IPS-15b (cell line): ENCODE data around the gene MAP4K5.

Experiments used
- H3K27me3 ChIP-seq: one replicate; pipeline ENCODE4 v1.6.1; 2013; ENCODE audit warnings: low read length; ENCODE audit not compliant: control insufficient read depth, insufficient read depth
- H3K36me3 ChIP-seq: one replicate; pipeline ENCODE4 v1.6.1; 2013; ENCODE audit warnings: low read length; ENCODE audit not compliant: control insufficient read depth, insufficient read depth
- H3K4me1 ChIP-seq: one replicate; pipeline ENCODE4 v1.6.1; 2013; ENCODE audit warnings: mild to moderate bottlenecking, low read length; ENCODE audit not compliant: control insufficient read depth, insufficient read depth
- H3K4me3 ChIP-seq: one replicate; pipeline ENCODE4 v1.5.1; 2013; ENCODE audit warnings: low read depth, low read length
- H3K9ac ChIP-seq: one replicate; pipeline ENCODE4 v1.6.1; 2013; ENCODE audit warnings: low read depth, mild to moderate bottlenecking, low read length
- H3K9me3 ChIP-seq: one replicate; pipeline ENCODE4 v1.6.1; 2013; ENCODE audit warnings: mild to moderate bottlenecking, low read length; ENCODE audit not compliant: control insufficient read depth, insufficient read depth

MAP4K5 gene

DNA sequence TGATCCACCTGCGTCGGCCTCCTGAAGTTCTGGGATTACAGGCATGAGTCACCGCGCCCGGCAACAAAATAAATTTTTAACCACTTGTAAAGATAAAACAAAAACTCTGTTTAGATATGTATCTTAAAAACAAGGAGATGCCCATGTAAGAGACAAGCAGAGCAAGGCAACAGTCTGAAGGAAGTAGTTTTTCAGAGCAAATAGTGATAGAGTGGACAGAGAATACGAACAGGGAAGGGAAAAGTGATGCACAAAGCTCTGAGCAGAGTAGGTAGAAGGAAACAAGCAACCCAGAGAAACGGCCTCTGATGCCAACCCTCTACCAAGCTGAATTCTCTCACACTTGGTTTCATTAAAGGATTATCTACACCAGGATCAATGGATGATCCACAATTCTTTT, 110.9 kb downstream of the MAP4K5 start:
- Histone ChIP-seq H3K36me3 (peaks cover 2% of the 10 kb centered on the region), H3K27me3 (no peaks in the 10 kb centered on the region), H3K9me3 (no peaks in the 10 kb centered on the region)

GRCh38 chr14:50417853-50418252, 114.5 kb downstream of the MAP4K5 start:
- no peaks in the 10 kb centered on the region for H3K36me3 ChIP-seq
- H3K4me3 ChIP-seq: no peak overlapping the region
- H3K9ac ChIP-seq: no peak overlapping the region
- no peaks in the 10 kb centered on the region for H3K27me3 ChIP-seq
- H3K4me1 ChIP-seq: no peaks in the 10 kb centered on the region
- H3K9me3 ChIP-seq: no peaks in the 10 kb centered on the region

More for the DNA sequence above, 110.9 kb downstream of the MAP4K5 start:
- Histone ChIP-seq H3K4me1 (no peaks in the 10 kb centered on the region), H3K4me3 (no peak overlapping the region), H3K9ac (no peak overlapping the region)

DNA sequence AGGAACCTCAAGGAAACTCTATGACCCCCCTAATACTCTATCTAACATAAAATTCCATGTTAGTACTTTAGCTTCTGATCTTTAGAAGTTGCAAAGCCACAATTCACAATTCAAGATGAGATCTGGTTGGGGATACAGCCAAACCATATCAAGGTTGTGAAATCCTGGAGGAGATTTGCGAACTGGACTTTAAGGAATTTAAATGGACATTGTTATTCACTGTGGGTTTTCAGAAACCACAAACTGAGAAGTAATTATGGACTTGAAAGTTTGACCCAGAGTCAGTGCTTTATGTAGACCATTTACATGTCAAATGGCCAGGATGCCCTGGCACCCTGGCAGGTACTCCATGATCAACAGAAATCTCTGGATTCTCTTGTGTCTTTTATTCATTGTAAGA, 121.4 kb downstream of the MAP4K5 start:
- H3K36me3 ChIP-seq: no peaks in the 10 kb centered on the region
- H3K4me3 ChIP-seq: no peak overlapping the region
- H3K27me3 ChIP-seq: no peaks in the 10 kb centered on the region
- H3K4me1 ChIP-seq: no peaks in the 10 kb centered on the region
- no peak overlapping the region for H3K9ac ChIP-seq
- H3K9me3 ChIP-seq: no peaks in the 10 kb centered on the region

DNA sequence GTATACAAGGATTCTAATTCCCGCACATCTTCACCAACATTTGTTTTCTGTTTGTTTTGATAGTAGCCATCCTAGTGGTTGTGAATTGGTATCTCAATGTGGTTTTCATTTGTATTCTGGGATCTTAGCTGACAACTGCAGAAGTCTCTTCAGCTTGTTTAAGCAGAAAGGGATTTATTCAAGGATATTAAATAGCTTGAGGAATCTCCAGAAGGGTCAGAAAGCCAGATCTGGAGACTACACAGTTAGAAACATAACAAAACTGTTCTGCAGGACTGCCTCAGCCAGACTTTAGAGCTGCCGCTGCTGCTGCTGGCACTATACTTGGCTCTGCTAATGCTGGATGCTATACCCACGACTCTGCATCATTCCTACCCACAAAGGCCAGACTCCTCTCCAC, 122.3 kb downstream of the MAP4K5 start:
- Histone ChIP-seq H3K36me3 (no peaks in the 10 kb centered on the region), H3K9ac (no peak overlapping the region), H3K4me3 (no peak overlapping the region), H3K4me1 (no peaks in the 10 kb centered on the region), H3K9me3 (no peaks in the 10 kb centered on the region), H3K27me3 (no peaks in the 10 kb centered on the region)

GRCh38 chr14:50407111-50407812, 125.1 kb downstream of the MAP4K5 start:
- Histone ChIP-seq H3K4me3 (no peak overlapping the region), H3K27me3 (no peaks in the 10 kb centered on the region), H3K4me1 (no peaks in the 10 kb centered on the region), H3K9ac (no peak overlapping the region), H3K36me3 (no peaks in the 10 kb centered on the region), H3K9me3 (no peaks in the 10 kb centered on the region)

- Histone ChIP-seq H3K4me3 (no peak overlapping the region), H3K9me3 (no peaks in the 10 kb centered on the region), H3K36me3 (no peaks in the 10 kb centered on the region), H3K27me3 (no peaks in the 10 kb centered on the region), H3K9ac (no peak overlapping the region), H3K4me1 (no peaks in the 10 kb centered on the region)
These were observed 128.9 kb downstream of the MAP4K5 start for GRCh38 chr14:50403419-50403818.

DNA sequence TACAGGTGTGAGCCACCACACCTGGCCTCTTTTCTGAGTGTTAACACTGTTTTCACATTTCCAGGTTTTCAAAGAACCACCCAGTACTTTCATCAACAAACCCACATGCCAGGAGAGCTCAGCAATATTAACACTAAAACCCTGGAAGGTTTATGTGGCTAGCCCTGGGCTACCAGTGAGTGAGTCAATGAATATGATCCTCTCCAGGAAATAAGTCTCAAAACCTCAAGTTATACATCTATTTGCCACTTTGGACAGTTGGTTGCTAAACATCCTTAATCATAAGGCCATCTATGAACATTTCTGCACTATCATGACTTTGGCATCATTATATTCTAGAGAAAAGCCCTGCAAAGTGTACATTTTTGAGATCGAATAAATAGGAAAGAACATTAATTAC, 129.4 kb downstream of the MAP4K5 start:
- H3K4me1 ChIP-seq: no peaks in the 10 kb centered on the region
- no peak overlapping the region for H3K9ac ChIP-seq
- H3K27me3 ChIP-seq: peaks cover 4% of the 10 kb centered on the region
- H3K36me3 ChIP-seq: no peaks in the 10 kb centered on the region
- no peak overlapping the region for H3K4me3 ChIP-seq
- H3K9me3 ChIP-seq: no peaks in the 10 kb centered on the region

GRCh38 chr14:50400461-50400860, 131.9 kb downstream of the MAP4K5 start:
- no peaks in the 10 kb centered on the region for H3K9me3 ChIP-seq
- no peak overlapping the region for H3K9ac ChIP-seq
- no peak overlapping the region for H3K4me3 ChIP-seq
- peaks cover 21% of the 10 kb centered on the region for H3K27me3 ChIP-seq
- peaks cover 8% of the 10 kb centered on the region for H3K4me1 ChIP-seq
- no peaks in the 10 kb centered on the region for H3K36me3 ChIP-seq

GRCh38 chr14:50399251-50400032, 132.9 kb downstream of the MAP4K5 start:
- Histone ChIP-seq H3K4me3 (no peak overlapping the region), H3K9ac (no peak overlapping the region), H3K4me1 (peaks cover 8% of the 10 kb centered on the region), H3K9me3 (no peaks in the 10 kb centered on the region), H3K36me3 (no peaks in the 10 kb centered on the region), H3K27me3 (peaks cover 25% of the 10 kb centered on the region)

DNA sequence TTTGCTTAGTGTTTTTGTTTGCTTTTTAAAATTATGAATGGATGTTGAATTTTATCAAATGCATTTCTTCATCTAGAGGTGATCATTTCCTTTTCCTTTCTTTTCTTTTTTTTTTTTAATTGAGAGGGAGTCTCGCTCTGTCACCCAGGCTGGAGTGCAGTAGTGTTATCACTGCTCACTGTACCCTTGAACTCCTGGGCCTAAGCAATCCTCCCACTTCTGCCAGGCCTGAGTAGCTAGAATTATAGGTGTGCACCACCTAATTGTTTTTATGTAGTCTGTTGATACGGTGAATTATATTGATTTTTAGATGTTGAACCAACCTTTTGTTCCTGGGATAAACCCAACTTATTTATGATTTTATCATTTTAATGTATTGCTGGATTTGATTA, 134.2 kb downstream of the MAP4K5 start:
- Histone ChIP-seq H3K4me1 (peaks cover 8% of the 10 kb centered on the region), H3K27me3 (peaks cover 25% of the 10 kb centered on the region), H3K4me3 (no peak overlapping the region), H3K9me3 (no peaks in the 10 kb centered on the region), H3K36me3 (no peaks in the 10 kb centered on the region), H3K9ac (no peak overlapping the region)

- H3K4me1 ChIP-seq: peaks cover 8% of the 10 kb centered on the region
- peak overlapping the region; percentile 13 for H3K9ac ChIP-seq
- H3K9me3 ChIP-seq: no peaks in the 10 kb centered on the region
- peak overlapping the region; percentile 65 for H3K4me3 ChIP-seq
- H3K36me3 ChIP-seq: no peaks in the 10 kb centered on the region
- peaks cover 25% of the 10 kb centered on the region for H3K27me3 ChIP-seq
These were observed 134.8 kb downstream of the MAP4K5 start for GRCh38 chr14:50397390-50398188.
